HG02981 (cell line): ENCODE results near the gene SKIL.

Experiments
- ATAC-seq: cut with Tn5 transposase; IDR thresholded peaks from one replicate; pipeline ENCODE4 v1.9.1; 2021; ENCODE audit warnings: mild to moderate bottlenecking, moderate library complexity; ENCODE audit not compliant: unreplicated experiment

The SKIL gene

GRCh38 chr3:170436697-170437096 lies 79.2 kb downstream of the SKIL start:
- no peak for ATAC-seq

- ATAC-seq = no peak
Observed at GRCh38 chr3:170437176-170437575, 79.7 kb downstream of the SKIL start.

- ATAC-seq = no peak
Observed at GRCh38 chr3:170437696-170438407, 80.3 kb downstream of the SKIL start.

DNA sequence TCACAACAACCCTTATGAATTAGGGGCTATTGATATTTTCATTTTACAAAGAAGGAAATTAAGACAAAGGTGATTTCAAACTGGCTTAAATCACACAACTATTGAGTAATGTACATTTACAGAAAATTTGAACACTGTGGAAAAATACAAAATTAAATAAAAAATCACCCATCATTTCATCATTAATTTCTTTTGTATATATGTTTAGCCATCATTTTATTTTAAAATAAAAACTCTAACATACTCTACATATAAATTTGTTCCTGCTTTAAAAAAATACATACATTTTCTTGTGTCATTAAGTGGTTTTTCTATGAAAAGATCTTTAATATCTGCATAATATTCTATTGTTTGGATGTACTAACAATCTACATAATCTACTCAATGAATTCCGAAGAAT lies 81.3 kb downstream of the SKIL start:
- no peak for ATAC-seq

DNA sequence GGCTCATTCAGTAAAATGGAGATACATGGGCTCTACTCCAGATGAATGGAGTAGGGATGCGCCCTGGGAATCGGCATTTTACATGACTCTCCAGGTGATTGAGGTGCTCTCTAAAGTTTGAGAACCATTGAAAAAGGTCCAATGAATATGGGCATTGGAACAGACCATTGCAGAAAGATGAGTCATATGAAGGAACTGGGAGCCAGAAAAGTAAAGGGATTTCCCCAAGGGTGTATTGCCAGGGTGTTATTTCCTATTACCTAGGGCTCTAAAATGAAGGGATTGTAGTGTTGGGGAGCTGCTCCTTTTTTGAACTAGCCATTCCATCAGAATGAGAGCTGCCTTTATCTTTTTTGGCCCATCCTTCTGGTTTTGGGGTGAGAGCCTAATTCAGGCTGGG lies 82.8 kb downstream of the SKIL start:
- ATAC-seq = no peak

DNA sequence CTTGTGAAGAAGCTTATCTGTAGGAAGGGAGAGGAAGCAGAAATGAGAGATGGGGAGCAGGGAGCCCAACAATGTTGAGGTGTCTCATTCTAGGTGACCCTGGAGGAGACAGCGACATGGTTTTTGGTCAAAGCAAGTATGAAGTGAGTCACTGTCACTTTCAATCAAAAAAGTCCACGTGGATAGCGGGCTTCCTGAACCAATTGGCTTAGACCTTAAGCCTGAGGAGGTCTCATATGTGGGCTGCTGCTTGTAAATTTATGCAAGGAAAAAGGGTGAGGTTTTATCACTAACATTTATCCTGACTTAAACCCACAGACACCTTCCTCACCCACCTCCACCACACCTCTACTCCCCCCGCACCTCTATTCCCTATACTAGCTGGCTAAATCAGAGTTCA lies 83.9 kb downstream of the SKIL start:
- no peak for ATAC-seq

GRCh38 chr3:170442947-170443346 lies 85.4 kb downstream of the SKIL start:
- no peak for ATAC-seq

DNA sequence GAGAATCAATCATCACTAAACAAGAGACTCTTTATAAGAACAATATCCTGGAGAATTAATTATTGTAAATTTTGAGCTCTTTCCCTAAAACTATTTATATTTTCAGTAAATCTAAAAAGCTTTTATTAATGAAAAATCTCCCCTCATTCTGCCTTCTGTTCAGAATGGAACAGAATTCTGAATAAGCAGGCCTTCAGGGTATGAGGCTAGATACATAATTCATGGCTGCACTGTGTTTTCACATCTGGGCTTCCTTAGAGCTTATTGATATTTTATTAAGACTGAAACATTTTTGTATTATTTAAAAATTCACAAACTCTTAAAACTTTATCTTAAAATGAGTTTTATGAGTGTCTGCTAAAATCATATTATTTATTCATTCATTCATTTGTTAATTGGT lies 85.9 kb downstream of the SKIL start:
- ATAC-seq = no peak
